MCF 10A (cell line): ENCODE data around the gene FBLIM1. TPM values are rescaled to one million over a fixed set of nuclear protein-coding genes. Genes with fewer than 3 reads are reported as not detected.

Source experiments
- Bru-seq: library from RNA; stranded (reverse); fragments of 400-500 nt; gene quantifications from one replicate; lab custom pipeline; 2021; lab: Mats Ljungman, UMichigan
- BruChase-seq, 2 experiments: library from RNA; stranded (reverse); fragments of 400-500 nt; gene quantifications; one replicate each; lab custom pipeline; 2021; lab: Mats Ljungman, UMichigan
- BruUV-seq: library from RNA; stranded (reverse); fragments of 400-500 nt; replicated peaks from 2 replicates; lab custom pipeline; 2021; lab: Mats Ljungman, UMichigan
- CTCF ChIA-PET: fragments of 300-600 bp; sonication (Branson Sonifier 250); formaldehyde crosslinking; extraction: SDS; loops from one replicate; lab custom pipeline; 2021; ENCODE audit warnings: antibody characterized with exemption, inconsistent platforms; lab: Yijun Ruan, JAX
- POLR2A ChIA-PET: fragments of 300-600, 350-650 bp; sonication (Branson Sonifier 250); formaldehyde crosslinking; extraction: SDS; loops from one replicate; lab custom pipeline; 2020; ENCODE audit warnings: antibody characterized with exemption, inconsistent platforms; lab: Yijun Ruan, JAX
- DNase-seq: peaks from one replicate; pipeline ENCODE4 v3.0.0-alpha.2; 2018; ENCODE audit not compliant: unreplicated experiment
- H3K27ac Mint-ChIP-seq: one replicate; pipeline ENCODE4 v1.8.0; 2022; ENCODE audit warnings: mild to moderate bottlenecking, low read depth, mixed read lengths; ENCODE audit not compliant: unreplicated experiment
- H3K27me3 Mint-ChIP-seq: one replicate; pipeline ENCODE4 v1.8.0; 2022; ENCODE audit warnings: mixed read lengths; ENCODE audit not compliant: insufficient read depth, unreplicated experiment
- H3K36me3 Mint-ChIP-seq: one replicate; pipeline ENCODE4 v1.8.0; 2022; ENCODE audit warnings: mild to moderate bottlenecking, moderate library complexity, mixed read lengths; ENCODE audit not compliant: insufficient read depth, unreplicated experiment
- H3K4me1 Mint-ChIP-seq: one replicate; pipeline ENCODE4 v1.8.0; 2022; ENCODE audit warnings: mixed read lengths; ENCODE audit not compliant: insufficient read depth, unreplicated experiment
- H3K4me3 Mint-ChIP-seq: one replicate; pipeline ENCODE4 v1.8.0; 2022; ENCODE audit warnings: mild to moderate bottlenecking, moderate library complexity, mixed read lengths; ENCODE audit not compliant: unreplicated experiment
- H3K9me3 Mint-ChIP-seq: one replicate; pipeline ENCODE4 v1.8.0; 2022; ENCODE audit warnings: mixed read lengths; ENCODE audit not compliant: unreplicated experiment
- intact Hi-C: fragments of 100-400 bp; cut with micrococcal nuclease; formaldehyde crosslinking; loops from 2 replicates; pipeline ENCODE4 v1.14.1; 2022
- long read RNA-seq: library from polyadenylated mRNA; stranded (forward); transcript quantifications from one replicate; pipeline ENCODE4 v2.0.0, GENCODE V29; 2022
- total RNA-seq: library from RNA; stranded (reverse); gene quantifications from 2 replicates; pipeline ENCODE4 v1.2.3, GENCODE V29; 2022
- TF ChIP-seq, protein P1 (sequence below): fragments of 200-600 bp; IDR thresholded peaks from one replicate; pipeline ENCODE4 v1.8.0; 2022; ENCODE audit warnings: antibody characterized with exemption, mild to moderate bottlenecking; ENCODE audit not compliant: unreplicated experiment

FBLIM1 gene, protein sequence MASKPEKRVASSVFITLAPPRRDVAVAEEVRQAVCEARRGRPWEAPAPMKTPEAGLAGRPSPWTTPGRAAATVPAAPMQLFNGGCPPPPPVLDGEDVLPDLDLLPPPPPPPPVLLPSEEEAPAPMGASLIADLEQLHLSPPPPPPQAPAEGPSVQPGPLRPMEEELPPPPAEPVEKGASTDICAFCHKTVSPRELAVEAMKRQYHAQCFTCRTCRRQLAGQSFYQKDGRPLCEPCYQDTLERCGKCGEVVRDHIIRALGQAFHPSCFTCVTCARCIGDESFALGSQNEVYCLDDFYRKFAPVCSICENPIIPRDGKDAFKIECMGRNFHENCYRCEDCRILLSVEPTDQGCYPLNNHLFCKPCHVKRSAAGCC
- total RNA-seq = 78.2 and 101 TPM in 2 replicates
- Bru-seq, nascent RNA = percentile 69 among the genes with signal in this experiment
- percentile 78 among the genes with signal in this experiment for BruChase-seq, experiment 1, labeled RNA remaining after a 6-hour chase
- percentile 73 among the genes with signal in this experiment for BruChase-seq, experiment 2, labeled RNA remaining after a 2-hour chase
- long read RNA-seq, transcript FBLIM1-202 (9 exons, 3,695 nt) = major isoform, 86 of 278 reads
- long read RNA-seq, partial matches to known transcripts = 78 of 278 reads
- long read RNA-seq, other reads (novel, unspliced or antisense) = 111 of 278 reads

DNA sequence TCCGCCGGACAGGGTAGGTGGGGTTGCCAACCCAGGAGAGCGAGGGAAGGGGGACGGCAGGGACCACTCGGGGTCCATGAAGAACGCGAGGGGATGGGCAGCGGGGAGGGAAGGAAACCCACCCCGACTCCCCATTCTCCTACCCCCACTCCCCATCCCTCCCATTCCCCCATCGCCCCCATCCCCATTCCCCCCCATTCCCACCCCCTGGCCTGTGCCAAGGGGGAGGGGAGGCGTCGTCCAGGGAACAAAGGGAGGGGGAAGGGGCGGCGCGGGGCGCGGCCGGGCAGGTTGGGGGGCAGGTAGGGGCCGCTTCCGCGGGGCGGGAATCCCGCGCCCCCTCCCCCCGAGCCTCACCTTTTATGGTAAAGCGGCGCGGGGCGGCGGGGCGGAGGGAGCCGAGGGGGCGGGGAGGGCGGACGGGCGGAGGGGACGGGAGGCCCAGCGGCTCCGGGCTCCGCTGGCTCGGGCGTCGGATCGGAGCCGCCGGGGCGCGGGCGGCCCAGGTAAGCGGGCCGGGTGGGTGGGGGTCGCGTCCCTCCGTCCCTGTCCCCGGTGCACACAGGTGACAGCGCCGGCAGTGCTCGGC, at the start of gene FBLIM1:
FBLIM1 (plus strand) TSS at position 453 of the 589 bp plus-strand sequence. CDS start 6,189 bp downstream, outside the sequence.
- Mint-ChIP-seq H3K27me3 (no peaks in the 10 kb centered on the region), H3K4me3 (peak within 1 kb of the TSS; percentile 74), H3K27ac (peak within 1 kb of the TSS; percentile 79), H3K36me3 (peaks cover 8% of the 10 kb centered on the region), H3K9me3 (no peaks in the 10 kb centered on the region), H3K4me1 (peaks cover 17% of the 10 kb centered on the region)
- CTCF ChIA-PET = interaction anchor here (2.2 kb wide), 1 partner anchor 17 kb away, joined by 6 read pairs; no protein-coding TSS in a partner anchor
- TF ChIP-seq, protein P1, sequence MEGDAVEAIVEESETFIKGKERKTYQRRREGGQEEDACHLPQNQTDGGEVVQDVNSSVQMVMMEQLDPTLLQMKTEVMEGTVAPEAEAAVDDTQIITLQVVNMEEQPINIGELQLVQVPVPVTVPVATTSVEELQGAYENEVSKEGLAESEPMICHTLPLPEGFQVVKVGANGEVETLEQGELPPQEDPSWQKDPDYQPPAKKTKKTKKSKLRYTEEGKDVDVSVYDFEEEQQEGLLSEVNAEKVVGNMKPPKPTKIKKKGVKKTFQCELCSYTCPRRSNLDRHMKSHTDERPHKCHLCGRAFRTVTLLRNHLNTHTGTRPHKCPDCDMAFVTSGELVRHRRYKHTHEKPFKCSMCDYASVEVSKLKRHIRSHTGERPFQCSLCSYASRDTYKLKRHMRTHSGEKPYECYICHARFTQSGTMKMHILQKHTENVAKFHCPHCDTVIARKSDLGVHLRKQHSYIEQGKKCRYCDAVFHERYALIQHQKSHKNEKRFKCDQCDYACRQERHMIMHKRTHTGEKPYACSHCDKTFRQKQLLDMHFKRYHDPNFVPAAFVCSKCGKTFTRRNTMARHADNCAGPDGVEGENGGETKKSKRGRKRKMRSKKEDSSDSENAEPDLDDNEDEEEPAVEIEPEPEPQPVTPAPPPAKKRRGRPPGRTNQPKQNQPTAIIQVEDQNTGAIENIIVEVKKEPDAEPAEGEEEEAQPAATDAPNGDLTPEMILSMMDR = no peak
- no TSS peak for BruUV-seq
- no peak for DNase-seq
- POLR2A ChIA-PET = interaction anchor here (1.4 to 2.2 kb wide), 3 partner anchors 10 to 140 kb away, joined by 5 to 9 read pairs (median 5); no protein-coding TSS in a partner anchor
- intact Hi-C loops = no loop called here

DNA sequence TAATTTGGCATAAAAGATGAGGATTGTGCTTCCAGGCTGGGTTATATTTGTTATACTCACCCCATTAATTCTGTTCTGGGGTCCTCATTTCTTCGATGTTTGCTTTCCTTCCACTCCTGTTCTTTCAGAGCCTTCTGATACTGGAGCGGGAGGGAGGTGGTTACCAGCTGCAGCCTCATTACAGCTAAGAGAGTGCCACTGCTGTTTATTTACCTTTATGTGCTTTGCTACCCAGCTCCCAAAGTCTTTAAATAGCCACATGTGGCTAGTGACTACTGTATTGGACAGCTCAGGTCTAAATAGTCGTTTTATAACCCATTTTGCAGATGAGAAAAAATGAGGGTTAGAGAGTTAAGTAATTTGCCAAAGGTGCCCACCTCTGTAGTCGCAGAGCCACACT, 49.4 kb upstream of the FBLIM1 start:
- POLR2A ChIA-PET = no interaction called here
- peaks cover 10% of the 10 kb centered on the region for H3K36me3 Mint-ChIP-seq
- H3K27ac Mint-ChIP-seq = no peak overlapping the region
- no peaks in the 10 kb centered on the region for H3K9me3 Mint-ChIP-seq
- TF ChIP-seq, protein P1 = no peak
- H3K4me3 Mint-ChIP-seq = no peak overlapping the region
- BruUV-seq = no TSS peak
- intact Hi-C loops = no loop called here
- H3K27me3 Mint-ChIP-seq = no peaks in the 10 kb centered on the region
- H3K4me1 Mint-ChIP-seq = peaks cover 5% of the 10 kb centered on the region
- CTCF ChIA-PET = interaction anchor here (1.0 kb wide), 1 partner anchor 115 kb away, joined by 3 read pairs; no protein-coding TSS in a partner anchor
- no peak for DNase-seq

DNA sequence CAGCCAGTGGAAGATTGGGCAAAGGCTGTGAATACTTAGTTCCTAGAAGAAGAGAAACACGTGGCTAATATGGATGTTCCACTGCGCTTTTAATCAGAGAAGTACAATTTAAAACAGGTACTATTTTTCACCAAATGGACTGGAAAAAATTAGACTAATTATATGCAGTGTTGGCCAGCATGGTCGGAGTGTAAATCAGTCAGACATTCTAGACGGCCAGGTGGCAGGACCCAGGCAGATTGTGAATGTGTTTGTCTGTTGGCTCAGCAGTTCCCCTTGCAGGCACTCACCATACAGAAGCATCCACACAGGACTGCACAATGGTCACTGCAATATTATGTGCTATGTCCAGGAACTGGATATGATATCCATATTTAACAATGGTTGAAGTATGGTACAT, 46.4 kb upstream of the FBLIM1 start:
- Mint-ChIP-seq H3K4me1 (no peaks in the 10 kb centered on the region), H3K36me3 (peaks cover 16% of the 10 kb centered on the region), H3K27me3 (no peaks in the 10 kb centered on the region), H3K9me3 (no peaks in the 10 kb centered on the region), H3K27ac (no peak overlapping the region), H3K4me3 (no peak overlapping the region)
- POLR2A ChIA-PET = no interaction called here
- CTCF ChIA-PET = no interaction called here
- no peak for DNase-seq
- TF ChIP-seq, protein P1 = no peak
- BruUV-seq = no TSS peak
- intact Hi-C loops = no loop called here
